Tibial nerve (tissue), 4 donors: ENCODE results near the gene RAB11A. TPM values are rescaled to one million over a fixed set of nuclear protein-coding genes. Genes with fewer than 3 reads are reported as not detected.

Experiments
- DNase-seq, 2 donors: peaks; one replicate each; pipeline ENCODE4 v3.0.0-alpha.2; 2019; ENCODE audit warnings: low spot score in 2 of 2
- H3K27ac ChIP-seq, 4 donors: fragments of 200-600 bp; sonication (generic) in 3 of 4; one replicate each; pipeline ENCODE4 v1.5.1; 2017 to 2019; ENCODE audit warnings: mild to moderate bottlenecking in 1 of 4
- H3K27me3 ChIP-seq, 2 donors: fragments of 200-600 bp; sonication (generic) in 1 of 2; one replicate each; pipeline versions ENCODE4 v1.5.1 to v1.6.0; 2017 to 2019
- H3K36me3 ChIP-seq, 3 donors: fragments of 200-600 bp; sonication (generic); one replicate each; pipeline ENCODE4 v1.5.1; 2018 to 2019
- H3K4me1 ChIP-seq, 4 donors: fragments of 200-600 bp; sonication (generic) in 3 of 4; one replicate each; pipeline ENCODE4 v1.5.1; 2017 to 2019
- H3K4me3 ChIP-seq, 4 donors: fragments of 200-600 bp; sonication (generic) in 3 of 4; one replicate each; pipeline ENCODE4 v1.5.1; 2017 to 2019; ENCODE audit warnings: mild to moderate bottlenecking in 1 of 4, moderate library complexity in 1 of 4
- H3K9me3 ChIP-seq, 4 donors: fragments of 200-600 bp; sonication (generic) in 3 of 4; one replicate each; pipeline ENCODE4 v1.5.1; 2017 to 2019
- EP300 ChIP-seq, 2 donors: sonication (generic); formaldehyde crosslinking; IDR thresholded peaks; one replicate each; pipeline ENCODE4 v1.6.1; 2017; ENCODE audit warnings: antibody characterized with exemption in 2 of 2, mild to moderate bottlenecking in 1 of 2
- POLR2A ChIP-seq, 2 donors: fragments of 450-650 bp; IDR thresholded peaks; one replicate each; pipeline ENCODE4 v1.6.1; 2017; ENCODE audit warnings: antibody characterized with exemption in 2 of 2, mild to moderate bottlenecking in 2 of 2, moderate library complexity in 2 of 2
- WGBS, 2 donors: methylation state at CpG; one replicate each; pipeline ENCODE4 v1.1.5; 2018; 5-methylcytosine and 5-hydroxymethylcytosine counted together
- total RNA-seq, 4 donors: library from RNA; depleted of rRNA; stranded (reverse); fragments of >200 nt; gene quantifications; one replicate each; pipeline ENCODE4 v1.1.0, GENCODE V29; 2016
- TF ChIP-seq, protein P1 (sequence below), 5 experiments: fragments of 200-600 bp in 3 of 5; fragments of 450-650 bp in 2 of 5; sonication (generic) in 3 of 5; IDR thresholded peaks; one replicate each; pipeline ENCODE4 v1.5.1; 2016 to 2019; ENCODE audit warnings: antibody characterized with exemption in 5 of 5, mild to moderate bottlenecking in 3 of 5, moderate library complexity in 2 of 5

Gene RAB11A
- total RNA-seq, 4 donors from 2014 or later, result 69.9 to 140 (median 84.3) TPM

DNA sequence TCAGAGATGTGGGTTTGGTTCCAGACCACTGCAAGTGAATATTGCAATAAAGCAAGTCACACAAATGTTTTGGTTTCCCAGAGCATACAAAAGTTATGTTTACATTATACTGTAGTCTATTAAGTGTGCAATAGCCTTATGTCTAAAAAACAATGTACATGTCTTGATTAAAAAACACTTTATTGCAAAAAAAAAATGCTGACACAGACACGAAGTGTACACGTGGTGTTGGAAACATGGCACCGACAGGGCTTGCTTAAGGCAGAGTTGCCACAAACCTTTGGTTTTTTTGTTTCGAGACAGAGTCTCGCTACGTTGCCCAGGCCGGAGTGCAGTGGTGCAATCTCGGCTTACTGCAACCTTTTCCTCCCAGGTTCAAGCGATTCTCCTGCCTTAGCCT lies 50.1 kb downstream of the RAB11A start:
- Histone ChIP-seq H3K27me3 (no peaks in the 10 kb centered on the region), H3K27ac (no peak overlapping the region), H3K4me1 (peaks cover 0 to 15% (median 3%) of the 10 kb centered on the region in 4 donors), H3K9me3 (no peaks in the 10 kb centered on the region), H3K4me3 (no peak overlapping the region), H3K36me3 (peaks cover 0 to 9% (median 0%) of the 10 kb centered on the region in 3 donors)
- WGBS, 2 donors, result 93% methylated on average over 9 of the region's 9 CpGs
- TF ChIP-seq, protein P1, sequence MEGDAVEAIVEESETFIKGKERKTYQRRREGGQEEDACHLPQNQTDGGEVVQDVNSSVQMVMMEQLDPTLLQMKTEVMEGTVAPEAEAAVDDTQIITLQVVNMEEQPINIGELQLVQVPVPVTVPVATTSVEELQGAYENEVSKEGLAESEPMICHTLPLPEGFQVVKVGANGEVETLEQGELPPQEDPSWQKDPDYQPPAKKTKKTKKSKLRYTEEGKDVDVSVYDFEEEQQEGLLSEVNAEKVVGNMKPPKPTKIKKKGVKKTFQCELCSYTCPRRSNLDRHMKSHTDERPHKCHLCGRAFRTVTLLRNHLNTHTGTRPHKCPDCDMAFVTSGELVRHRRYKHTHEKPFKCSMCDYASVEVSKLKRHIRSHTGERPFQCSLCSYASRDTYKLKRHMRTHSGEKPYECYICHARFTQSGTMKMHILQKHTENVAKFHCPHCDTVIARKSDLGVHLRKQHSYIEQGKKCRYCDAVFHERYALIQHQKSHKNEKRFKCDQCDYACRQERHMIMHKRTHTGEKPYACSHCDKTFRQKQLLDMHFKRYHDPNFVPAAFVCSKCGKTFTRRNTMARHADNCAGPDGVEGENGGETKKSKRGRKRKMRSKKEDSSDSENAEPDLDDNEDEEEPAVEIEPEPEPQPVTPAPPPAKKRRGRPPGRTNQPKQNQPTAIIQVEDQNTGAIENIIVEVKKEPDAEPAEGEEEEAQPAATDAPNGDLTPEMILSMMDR (IDR thresholded peaks at IDR 0.05), result no peak
- TF ChIP-seq EP300 (IDR thresholded peaks at IDR 0.05), result no peak
- no peak for TF ChIP-seq POLR2A (IDR thresholded peaks at IDR 0.05)
- DNase-seq, result no peak

DNA sequence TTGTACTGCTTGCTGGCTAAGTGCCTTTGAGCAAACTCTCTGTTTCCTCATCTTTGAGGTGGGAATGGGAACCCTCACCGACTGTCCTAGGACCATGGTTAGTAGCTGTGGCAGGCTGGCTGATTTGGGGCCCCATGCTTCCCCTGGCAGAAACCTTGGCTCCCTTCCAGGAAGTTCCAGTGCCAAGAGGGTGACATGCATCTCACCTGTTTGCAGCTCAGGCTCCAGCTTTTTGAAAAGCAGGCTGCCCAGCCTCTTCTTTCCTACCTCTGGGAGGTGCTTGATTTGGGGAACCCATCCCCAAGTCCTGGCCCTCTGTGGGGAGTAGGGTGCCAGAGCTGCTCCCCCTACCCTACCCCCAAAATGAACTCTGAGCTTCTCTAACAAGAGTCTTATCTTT lies 50.8 kb downstream of the RAB11A start:
- Histone ChIP-seq H3K9me3 (no peaks in the 10 kb centered on the region), H3K36me3 (peaks cover 0 to 9% (median 0%) of the 10 kb centered on the region in 3 donors), H3K4me1 (peaks cover 0 to 15% (median 3%) of the 10 kb centered on the region in 4 donors), H3K4me3 (no peak overlapping the region), H3K27me3 (no peaks in the 10 kb centered on the region), H3K27ac (no peak overlapping the region)
- WGBS, 2 donors, result 50 to 75% methylated on average over 1 of the region's 1 CpG
- DNase-seq, result no peak
- no peak for TF ChIP-seq POLR2A (IDR thresholded peaks at IDR 0.05)
- TF ChIP-seq, protein P1 (IDR thresholded peaks at IDR 0.05), result no peak
- TF ChIP-seq EP300 (IDR thresholded peaks at IDR 0.05), result no peak

DNA sequence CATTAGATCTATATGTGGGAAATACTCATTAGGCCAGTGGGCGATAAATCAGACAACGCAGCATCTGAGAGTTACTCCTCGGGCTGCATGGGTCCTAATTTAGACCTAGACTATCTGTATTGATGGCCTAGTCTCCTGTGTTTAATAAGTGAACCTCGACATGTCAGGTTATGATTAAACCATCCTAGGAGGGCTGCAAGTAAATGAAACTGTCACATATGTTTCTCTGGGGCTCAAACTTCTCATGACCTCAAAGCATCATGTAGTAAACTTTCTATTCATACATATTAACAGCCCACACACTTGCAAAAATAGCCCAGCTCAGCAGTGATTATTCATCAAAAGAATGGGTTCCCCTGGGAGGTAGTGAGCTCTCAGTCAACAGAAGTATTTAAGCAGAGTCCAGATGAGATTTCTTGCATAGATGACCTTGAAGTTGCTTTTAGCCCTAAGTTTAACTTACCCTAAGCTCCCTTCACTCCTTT lies 51.6 kb downstream of the RAB11A start:
- Histone ChIP-seq H3K27ac (no peak overlapping the region), H3K4me1 (peaks cover 0 to 15% (median 3%) of the 10 kb centered on the region in 4 donors), H3K9me3 (no peaks in the 10 kb centered on the region), H3K4me3 (no peak overlapping the region), H3K36me3 (peaks cover 0 to 9% (median 0%) of the 10 kb centered on the region in 3 donors), H3K27me3 (no peaks in the 10 kb centered on the region)
- 62 to 69% methylated on average over 4 of the region's 4 CpGs for WGBS, 2 donors
- DNase-seq, result no peak
- TF ChIP-seq EP300 (IDR thresholded peaks at IDR 0.05), result no peak

DNA sequence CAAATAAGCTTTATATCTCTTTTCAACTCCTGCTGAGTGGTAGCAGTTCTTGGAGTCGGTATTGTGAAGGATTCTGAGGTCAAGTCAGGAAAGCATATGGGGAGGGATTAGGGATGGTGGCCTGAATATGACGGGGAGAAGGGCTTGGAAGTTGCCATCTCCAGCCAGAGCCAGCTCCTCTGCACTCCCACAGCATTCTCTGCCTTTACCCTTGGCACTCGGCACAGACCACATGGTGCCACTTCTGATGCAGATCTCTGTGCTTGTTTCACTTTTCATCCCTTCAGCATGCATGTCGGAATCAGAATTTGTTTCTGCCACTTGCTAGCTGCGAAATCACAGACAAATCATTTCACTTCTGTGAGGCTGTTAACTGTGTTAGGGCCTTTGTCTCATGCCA lies 52.5 kb downstream of the RAB11A start:
- TF ChIP-seq POLR2A (IDR thresholded peaks at IDR 0.05), result no peak
- TF ChIP-seq, protein P1 (IDR thresholded peaks at IDR 0.05), result no peak
- no peak for TF ChIP-seq EP300 (IDR thresholded peaks at IDR 0.05)
- 58 to 72% methylated on average over 5 of the region's 5 CpGs for WGBS, 2 donors

DNA sequence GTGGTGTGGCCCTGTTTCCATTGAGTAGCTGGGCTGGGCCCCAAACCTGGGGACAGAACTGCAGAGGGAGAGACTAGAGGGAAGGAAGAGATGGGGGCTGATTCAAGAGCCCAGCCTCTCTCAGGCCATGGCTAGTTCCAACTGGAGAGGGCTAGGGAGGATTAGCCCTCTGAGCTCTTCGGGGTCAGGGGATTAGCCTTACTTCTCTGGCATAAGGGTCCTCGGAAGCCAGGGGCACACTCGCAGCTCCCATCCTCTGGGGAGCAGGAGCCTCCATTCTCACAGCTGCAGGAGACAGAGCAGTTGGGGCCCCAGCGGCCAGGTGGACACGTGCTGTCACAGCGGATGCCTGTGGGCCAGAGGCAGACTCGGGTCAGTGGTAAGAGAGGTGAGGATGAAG lies 53.3 kb downstream of the RAB11A start:
- 83 to 91% methylated on average over 6 to 7 of the region's 7 CpGs for WGBS, 2 donors
- H3K36me3 ChIP-seq, result peaks cover 0 to 9% (median 0%) of the 10 kb centered on the region in 3 donors
- no peak overlapping the region for H3K27ac ChIP-seq
- no peaks in the 10 kb centered on the region for H3K27me3 ChIP-seq
- DNase-seq, result no peak
- TF ChIP-seq POLR2A (IDR thresholded peaks at IDR 0.05) (no peak), EP300 (IDR thresholded peaks at IDR 0.05) (no peak)
- TF ChIP-seq, protein P1 (IDR thresholded peaks at IDR 0.05), result no peak
- no peaks in the 10 kb centered on the region for H3K4me1 ChIP-seq
- no peak overlapping the region for H3K4me3 ChIP-seq
- H3K9me3 ChIP-seq, result no peaks in the 10 kb centered on the region

More for the DNA sequence above, 52.5 kb downstream of the RAB11A start:
- Histone ChIP-seq H3K36me3 (peaks cover 0 to 9% (median 0%) of the 10 kb centered on the region in 3 donors), H3K27me3 (no peaks in the 10 kb centered on the region), H3K4me3 (no peak overlapping the region), H3K9me3 (no peaks in the 10 kb centered on the region), H3K4me1 (peaks cover 0 to 6% (median 2%) of the 10 kb centered on the region in 4 donors), H3K27ac (peak overlapping the region in 1 of 4 donors; percentile 1)
- no peak for DNase-seq
